Activated CD4-positive, alpha-beta T cell treated with anti-CD3 and anti-CD28 coated beads, Interleukin-2, Interleukin-4, amounts not matched to agents 100 ng/mL and 50 ng/mL, durations not matched to agents 16 hours and 8 hours (primary cell): ENCODE results near the gene KRT33A.

Source experiments
- DNase-seq: peaks from one replicate; pipeline ENCODE4 v3.0.0-alpha.2; 2020; ENCODE audit warnings: low spot score

Gene KRT33A

DNA sequence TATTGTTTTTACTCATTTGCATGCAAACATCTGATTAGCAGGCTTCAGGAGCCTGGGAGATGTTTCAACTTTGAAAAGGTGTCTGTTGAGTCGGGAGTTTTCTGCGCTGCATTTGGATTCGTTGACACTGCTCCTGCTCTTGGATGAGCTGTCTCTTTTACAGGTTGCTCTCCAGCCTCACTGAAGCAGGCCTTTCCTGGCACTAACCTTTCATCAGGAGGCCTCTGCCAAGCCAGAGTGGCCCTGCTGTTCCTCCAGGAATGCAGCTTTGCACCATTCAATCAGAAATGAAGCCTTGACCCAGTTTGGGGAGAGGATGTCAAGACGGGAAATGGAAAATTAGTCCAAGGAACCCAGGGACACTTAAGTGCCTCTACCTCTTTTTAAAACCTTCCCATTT lies 47.6 kb downstream of the KRT33A start:
- DNase-seq, result no peak

DNA sequence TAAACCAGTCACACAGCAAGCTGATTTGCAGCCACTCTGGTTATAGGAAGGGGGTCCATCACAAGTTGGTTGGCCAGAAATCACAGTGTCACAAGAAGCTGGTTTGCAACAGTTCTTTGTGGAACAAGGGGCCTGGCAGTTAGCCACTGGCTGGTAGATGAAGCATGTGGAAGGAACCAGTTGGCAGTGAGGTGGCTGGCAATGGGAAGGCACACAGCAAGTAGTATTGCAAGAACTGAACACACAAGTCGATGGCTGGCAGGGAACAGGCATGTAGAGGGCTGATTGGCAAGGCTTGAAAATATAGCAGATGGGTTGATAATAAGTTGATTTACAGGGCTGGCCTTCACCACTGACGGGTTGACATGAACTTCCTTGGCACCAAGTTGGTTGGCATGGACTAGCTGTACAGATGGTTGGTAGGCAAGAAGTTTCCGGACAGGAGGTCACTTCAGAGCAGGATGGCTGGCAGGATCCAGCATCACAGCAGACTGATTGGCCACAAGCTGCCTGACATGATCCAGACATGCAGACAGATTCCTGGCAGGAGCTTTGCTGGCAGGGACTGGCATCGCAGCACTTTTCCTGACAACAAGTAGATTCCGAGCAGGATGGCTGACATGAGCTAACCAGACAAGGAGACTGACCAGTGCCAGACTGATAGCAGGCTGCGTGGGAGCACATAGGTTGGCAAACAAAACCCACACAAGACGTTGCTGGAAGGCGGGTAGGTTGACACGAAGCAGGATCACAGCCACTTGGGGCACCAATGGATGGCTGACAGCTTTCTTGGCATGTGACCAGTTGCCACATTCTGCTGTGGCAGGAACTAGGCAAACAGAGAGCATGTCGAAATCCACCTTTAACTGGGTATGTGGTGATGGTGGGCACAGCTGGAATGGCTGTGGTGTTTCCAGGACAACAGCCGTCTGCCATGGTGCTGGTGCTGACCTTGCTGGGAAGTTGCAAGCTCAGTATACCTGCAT lies 48.4 kb downstream of the KRT33A start, which contains the start of gene KRTAP29-1:
TSS of gene KRTAP29-1 (minus strand) at position 936 of the 986 bp plus-strand sequence. CDS start at position 936, 0 bp downstream.
- DNase-seq, result no peak

DNA sequence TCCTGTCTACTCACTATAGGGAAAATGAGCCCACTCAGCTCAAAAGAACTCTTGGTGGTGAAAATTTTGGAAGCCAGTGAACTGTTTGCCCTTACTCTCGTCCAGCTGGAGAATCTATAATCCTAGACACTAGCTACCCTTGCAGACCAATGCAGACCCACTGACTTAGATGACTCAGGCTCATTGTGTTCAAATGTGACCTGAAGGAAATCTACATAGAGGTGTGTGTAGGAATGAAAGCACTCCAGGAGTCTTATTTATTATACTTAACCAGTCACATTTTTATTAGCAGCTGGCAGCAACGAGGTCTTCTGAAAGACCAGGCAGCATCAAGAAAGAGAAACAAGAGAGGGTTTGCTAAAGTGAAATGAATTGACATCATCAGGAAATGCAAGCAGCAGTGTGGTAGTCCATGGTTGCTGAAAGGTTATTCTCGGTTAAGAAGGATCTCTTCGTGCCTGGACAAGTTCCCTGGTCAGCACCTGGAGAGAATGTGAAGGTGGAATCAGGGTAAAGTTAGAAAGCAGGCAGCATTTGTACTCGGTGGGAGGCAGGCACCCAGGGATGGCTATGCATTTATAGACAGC lies 49.3 kb downstream of the KRT33A start:
- DNase-seq, result no peak

DNA sequence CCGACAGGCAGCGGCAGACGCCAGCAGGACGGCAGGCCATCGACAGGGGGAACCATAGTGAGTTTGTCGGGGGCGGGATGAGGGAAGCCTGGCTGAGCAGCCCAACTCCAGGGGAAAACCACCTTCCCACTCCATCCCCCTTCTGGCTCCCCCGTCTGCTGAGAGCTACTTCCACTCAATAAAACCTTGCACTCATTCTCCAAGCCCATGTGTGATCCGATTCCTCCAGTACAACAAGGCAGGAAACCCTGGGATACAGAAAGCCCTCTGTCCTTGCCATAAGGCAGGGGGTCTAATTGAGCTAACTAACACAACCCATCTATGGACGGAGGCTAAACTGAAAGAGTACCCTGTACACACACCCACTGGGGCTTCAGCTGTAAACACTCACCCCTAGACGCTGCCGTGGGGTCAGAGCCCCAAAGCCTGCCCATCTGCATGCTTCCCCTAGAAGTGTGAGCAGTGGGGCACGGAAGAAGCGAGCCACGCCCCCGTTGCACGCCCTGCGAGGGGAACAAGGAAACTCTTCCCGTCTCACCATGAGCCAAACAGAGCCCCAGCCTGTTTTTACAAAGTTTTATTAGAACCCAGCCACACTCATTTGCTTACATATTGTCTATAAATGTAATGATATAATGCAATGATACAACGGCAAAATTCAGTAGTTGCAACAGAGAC lies 52.0 kb downstream of the KRT33A start:
- no peak for DNase-seq

- DNase-seq, result no peak
Measured at GRCh38 chr17:41296846-41297245, 53.8 kb downstream of the KRT33A start.
